Small intestine (tissue), 7 donors: Measurements from ENCODE around the gene ZBTB43. TPM values are rescaled to one million over a fixed set of nuclear protein-coding genes. Genes with fewer than 3 reads are reported as not detected.

Source experiments
- DNase-seq, 2 donors: peaks; one replicate each; pipeline versions ENCODE4 v3.0.0 to v3.0.0-alpha.2; 2013
- FAIRE-seq: peaks from 2 replicates; lab custom pipeline; 2012; peaks lifted over from hg19 to GRCh38; lab: Jason Lieb, UNC
- H3K27ac ChIP-seq, 3 donors: one replicate each; pipeline ENCODE4 v1.5.1; 2013; ENCODE audit warnings: low read length in 2 of 3, mild to moderate bottlenecking in 2 of 3, control low read depth in 1 of 3, inconsistent platforms in 1 of 3, low read depth in 1 of 3, moderate library complexity in 1 of 3
- H3K27me3 ChIP-seq, 3 donors: one replicate each; pipeline ENCODE4 v1.6.1; 2013; ENCODE audit warnings: low read length in 3 of 3, inconsistent platforms in 1 of 3; ENCODE audit not compliant: control insufficient read depth in 3 of 3, insufficient read depth in 3 of 3
- H3K36me3 ChIP-seq, 3 donors: one replicate each; pipeline ENCODE4 v1.6.1; 2013; ENCODE audit warnings: low read length in 3 of 3, inconsistent platforms in 1 of 3, low read depth in 1 of 3, mild to moderate bottlenecking in 1 of 3, moderate library complexity in 1 of 3; ENCODE audit not compliant: control insufficient read depth in 3 of 3, insufficient read depth in 2 of 3
- H3K4me1 ChIP-seq, 3 donors: one replicate each; pipeline ENCODE4 v1.6.1; 2013; ENCODE audit warnings: low read length in 2 of 3, inconsistent platforms in 1 of 3, low read depth in 1 of 3, mild to moderate bottlenecking in 1 of 3, moderate library complexity in 1 of 3; ENCODE audit not compliant: control insufficient read depth in 3 of 3, insufficient read depth in 2 of 3
- H3K4me3 ChIP-seq, 3 donors: one replicate each; pipeline ENCODE4 v1.5.1; 2013; ENCODE audit warnings: low read length in 3 of 3, control low read depth in 1 of 3, inconsistent platforms in 1 of 3, low read depth in 1 of 3, mild to moderate bottlenecking in 1 of 3, moderate library complexity in 1 of 3
- H3K9me3 ChIP-seq, 2 donors: one replicate each; pipeline ENCODE4 v1.6.1; 2013; ENCODE audit warnings: low read depth in 1 of 2, low read length in 1 of 2; ENCODE audit not compliant: control insufficient read depth in 2 of 2, insufficient read depth in 1 of 2
- WGBS, 3 donors: extraction: QIAGEN DNeasy Blood & Tissue Kit; methylation state at CpG; one replicate each; pipeline ENCODE4 v1.1.7; 2013; 5-methylcytosine and 5-hydroxymethylcytosine counted together
- polyA plus RNA-seq, 4 donors: library from polyadenylated mRNA; stranded (reverse) in 3 of 4; unstranded in 1 of 4; fragments of 200-250 nt in 3 of 4; fragments of 120-200 nt in 1 of 4; gene quantifications; one replicate each; pipeline versions ENCODE4 v1.2.1 to v1.2.3, GENCODE V29; 2013
- donor health status: healthy with polysubstance abuse.
- donor health status: control.
- donor health status: control.
- donor health status: Bipolar disorder and iron deficiency.
- donor health status: healthy.

The ZBTB43 gene
- polyA plus RNA-seq, 4 donors: 2.2 to 10.6 (median 4.3) TPM

- no peak for FAIRE-seq
- Histone ChIP-seq H3K4me1 (no peaks in the 10 kb centered on the region), H3K4me3 (no peak overlapping the region), H3K27me3 (no peaks in the 10 kb centered on the region), H3K9me3 (no peaks in the 10 kb centered on the region), H3K36me3 (peaks cover 0 to 28% (median 0%) of the 10 kb centered on the region in 3 donors), H3K27ac (no peak overlapping the region)
- WGBS, 3 donors: 76 to 81% (median 79%) methylated on average over 9 of the region's 9 CpGs
- DNase-seq: no peak
These were observed 69.9 kb downstream of the ZBTB43 start for GRCh38 chr9:126874546-126875314.

- Histone ChIP-seq H3K9me3 (no peaks in the 10 kb centered on the region), H3K4me3 (no peak overlapping the region), H3K4me1 (no peaks in the 10 kb centered on the region), H3K36me3 (peaks cover 2 to 37% (median 3%) of the 10 kb centered on the region in 3 donors), H3K27me3 (no peaks in the 10 kb centered on the region), H3K27ac (no peak overlapping the region)
- WGBS, 3 donors: 69 to 75% (median 70%) methylated on average over 4 of the region's 4 CpGs
- DNase-seq: no peak
- FAIRE-seq: no peak
These were observed 71.1 kb downstream of the ZBTB43 start for GRCh38 chr9:126875756-126876510.

GRCh38 chr9:126876531-126876930, 71.7 kb downstream of the ZBTB43 start:
- 84 to 91% (median 90%) methylated on average over 4 of the region's 4 CpGs for WGBS, 3 donors

GRCh38 chr9:126877418-126877817, 72.6 kb downstream of the ZBTB43 start:
- Histone ChIP-seq H3K27ac (no peak overlapping the region), H3K36me3 (peaks cover 2 to 36% (median 5%) of the 10 kb centered on the region in 3 donors), H3K9me3 (no peaks in the 10 kb centered on the region), H3K4me3 (no peak overlapping the region), H3K4me1 (no peaks in the 10 kb centered on the region), H3K27me3 (no peaks in the 10 kb centered on the region)
- FAIRE-seq: no peak
- DNase-seq: no peak
- 82 to 89% (median 87%) methylated on average over 9 of the region's 9 CpGs for WGBS, 3 donors

More at GRCh38 chr9:126876531-126876930, 71.7 kb downstream of the ZBTB43 start:
- no peaks in the 10 kb centered on the region for H3K4me1 ChIP-seq
- no peak for FAIRE-seq
- no peaks in the 10 kb centered on the region for H3K9me3 ChIP-seq
- no peak for DNase-seq
- no peak overlapping the region for H3K27ac ChIP-seq
- H3K4me3 ChIP-seq: no peak overlapping the region
- H3K36me3 ChIP-seq: peaks cover 2 to 40% (median 5%) of the 10 kb centered on the region in 3 donors
- no peaks in the 10 kb centered on the region for H3K27me3 ChIP-seq

GRCh38 chr9:126879288-126879687, 74.4 kb downstream of the ZBTB43 start:
- Histone ChIP-seq H3K4me1 (no peaks in the 10 kb centered on the region), H3K27me3 (no peaks in the 10 kb centered on the region), H3K9me3 (no peaks in the 10 kb centered on the region), H3K4me3 (no peak overlapping the region), H3K27ac (no peak overlapping the region), H3K36me3 (peaks cover 2 to 45% (median 5%) of the 10 kb centered on the region in 3 donors)
- WGBS, 3 donors: 84 to 92% (median 90%) methylated on average over 9 of the region's 9 CpGs
- DNase-seq (no peak), FAIRE-seq (no peak)

GRCh38 chr9:126880226-126880946, 75.5 kb downstream of the ZBTB43 start:
- Histone ChIP-seq H3K4me3 (no peak overlapping the region), H3K9me3 (no peaks in the 10 kb centered on the region), H3K36me3 (peaks cover 2 to 42% (median 5%) of the 10 kb centered on the region in 3 donors), H3K4me1 (peaks cover 0 to 3% (median 0%) of the 10 kb centered on the region in 3 donors), H3K27ac (no peak overlapping the region), H3K27me3 (no peaks in the 10 kb centered on the region)
- FAIRE-seq: no peak
- WGBS, 3 donors: 94 to 98% (median 95%) methylated on average over 23 of the region's 23 CpGs
- no peak for DNase-seq

- WGBS, 3 donors: 80 to 94% (median 91%) methylated on average over 6 of the region's 6 CpGs
- DNase-seq: no peak
- peaks cover 0 to 8% (median 0%) of the 10 kb centered on the region in 3 donors for H3K4me1 ChIP-seq
- FAIRE-seq: no peak
- H3K27me3 ChIP-seq: no peaks in the 10 kb centered on the region
- H3K9me3 ChIP-seq: no peaks in the 10 kb centered on the region
- no peak overlapping the region for H3K4me3 ChIP-seq
- H3K36me3 ChIP-seq: peaks cover 2 to 44% (median 5%) of the 10 kb centered on the region in 3 donors
- H3K27ac ChIP-seq: no peak overlapping the region
These were observed 76.1 kb downstream of the ZBTB43 start for GRCh38 chr9:126880947-126881332.

- DNase-seq (no peak), FAIRE-seq (no peak)
- H3K27me3 ChIP-seq: no peaks in the 10 kb centered on the region
- H3K9me3 ChIP-seq: no peaks in the 10 kb centered on the region
- WGBS, 3 donors: 91 to 96% (median 95%) methylated on average over 11 of the region's 11 CpGs
- H3K36me3 ChIP-seq: peaks cover 2 to 45% (median 5%) of the 10 kb centered on the region in 3 donors
- peaks cover 0 to 9% (median 0%) of the 10 kb centered on the region in 3 donors for H3K4me1 ChIP-seq
- no peak overlapping the region for H3K4me3 ChIP-seq
- no peak overlapping the region for H3K27ac ChIP-seq
These were observed 77.9 kb downstream of the ZBTB43 start for GRCh38 chr9:126882746-126883145.
